Kasumi-1 (cell line): Measurements from ENCODE around the gene FAM120B.
A peak's percentile ranks its signal among the peaks of the same experiment; 100 is the strongest.

Experiments used
- DNase-seq, 2 experiments: peaks; one replicate each; lab custom pipeline; 2025; lab: John Stamatoyannopoulos, UW

The FAM120B gene

GRCh38 chr6:170272341-170273065, 34.1 kb upstream of the FAM120B start:
- DNase-seq = no peak

- DNase-seq = no peak
Measured at GRCh38 chr6:170273191-170273590, 33.4 kb upstream of the FAM120B start.

GRCh38 chr6:170273681-170274080, 32.9 kb upstream of the FAM120B start:
- DNase-seq = no peak

- DNase-seq = no peak
Measured at GRCh38 chr6:170274713-170275560, 31.6 kb upstream of the FAM120B start.

GRCh38 chr6:170276369-170277057, 30.0 kb upstream of the FAM120B start:
- DNase-seq = no peak

- peak in 1 of 2 experiments; percentile 55 for DNase-seq
Measured at GRCh38 chr6:170277893-170278742, 28.4 kb upstream of the FAM120B start.

- DNase-seq = peak; percentile 71 to 80
Measured at GRCh38 chr6:170278743-170279094, 27.8 kb upstream of the FAM120B start.

- no peak for DNase-seq
Measured at GRCh38 chr6:170279426-170279825, 27.1 kb upstream of the FAM120B start.

GRCh38 chr6:170279977-170280688, 26.4 kb upstream of the FAM120B start:
- peak in 1 of 2 experiments; percentile 7 for DNase-seq

GRCh38 chr6:170280689-170281045, 25.9 kb upstream of the FAM120B start:
- no peak for DNase-seq

GRCh38 chr6:170281331-170282292, 24.9 kb upstream of the FAM120B start:
- DNase-seq = no peak

- DNase-seq = no peak
Measured at GRCh38 chr6:170282512-170283158, 23.9 kb upstream of the FAM120B start.

GRCh38 chr6:170283212-170284081, 23.1 kb upstream of the FAM120B start:
- no peak for DNase-seq

- DNase-seq = no peak
Measured at GRCh38 chr6:170284126-170284773, 22.3 kb upstream of the FAM120B start.

GRCh38 chr6:170284866-170285469, 21.6 kb upstream of the FAM120B start:
- no peak for DNase-seq

GRCh38 chr6:170285482-170285881, 21.1 kb upstream of the FAM120B start:
- no peak for DNase-seq

GRCh38 chr6:170286246-170286933, 20.2 kb upstream of the FAM120B start:
- no peak for DNase-seq
